ENCODE measurements around the gene USP34.

USP34 gene

DNA sequence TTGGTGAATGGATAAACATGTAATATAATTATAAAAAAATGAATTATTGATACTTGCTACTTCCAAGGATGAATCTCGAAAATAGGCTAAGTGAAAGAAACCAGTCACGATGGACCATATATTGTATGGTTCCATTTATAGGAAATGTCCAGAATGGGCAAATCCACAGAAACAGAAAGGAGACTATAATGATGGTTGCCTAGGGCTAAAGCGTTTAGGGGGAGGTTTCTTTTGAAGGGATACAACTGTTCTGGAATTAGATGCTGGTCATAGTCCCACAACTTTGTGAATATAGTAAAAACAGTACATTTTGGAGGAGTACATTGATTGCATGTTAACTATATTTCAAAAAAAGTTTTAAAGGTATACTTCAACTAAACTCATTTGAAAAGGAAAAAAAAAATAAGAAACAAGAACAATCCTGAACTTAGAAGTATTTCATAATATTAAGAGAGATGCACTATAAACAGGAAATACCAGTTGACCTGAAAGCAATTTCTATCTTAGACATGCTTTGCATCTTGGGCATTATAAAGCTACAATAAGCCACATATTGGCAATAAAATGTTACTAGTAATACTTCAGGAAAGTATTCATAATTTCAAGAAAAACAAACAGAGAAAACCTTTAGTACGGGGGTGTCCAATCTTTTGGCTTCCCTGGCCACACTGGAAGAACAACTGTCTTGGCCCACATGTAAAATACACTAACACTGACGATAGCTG, 178.9 kb downstream of the USP34 start:
- DNase-seq = no peak

DNA sequence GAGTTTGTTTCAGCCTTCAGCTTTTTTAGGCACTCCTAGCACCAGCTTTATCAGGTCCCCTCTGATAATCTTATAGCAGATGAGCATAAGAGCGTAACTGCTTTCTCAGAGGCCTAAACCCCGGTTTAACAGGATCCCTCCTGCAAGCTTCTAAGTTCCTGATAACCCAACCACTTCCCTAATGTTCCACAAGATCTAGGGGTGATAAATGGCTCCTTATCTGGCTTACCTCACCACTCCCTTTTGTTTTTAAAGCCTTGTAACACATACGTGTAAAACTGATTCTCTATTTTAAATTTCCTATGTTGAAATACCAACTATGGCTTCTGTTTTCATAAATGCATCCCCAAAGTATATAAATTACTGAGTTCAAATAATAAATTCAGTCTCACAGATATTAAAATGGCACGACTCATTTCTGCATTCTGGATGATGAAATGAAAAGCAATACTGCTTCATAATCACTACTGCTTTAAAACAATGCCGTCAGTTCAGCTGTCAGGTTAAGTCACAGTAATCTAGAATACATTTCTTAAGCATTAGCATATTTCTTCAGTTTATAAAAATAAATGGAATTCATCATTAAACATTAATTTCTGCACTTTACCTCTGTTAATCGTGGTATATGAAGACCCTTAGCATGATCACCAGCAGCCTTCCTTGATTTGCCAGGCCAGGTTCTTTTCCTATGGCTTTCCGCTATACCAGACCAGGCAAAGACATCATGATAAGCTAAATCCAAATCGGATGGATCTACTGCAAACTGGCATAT, 182.6 kb downstream of the USP34 start:
- DNase-seq = no peak

DNA sequence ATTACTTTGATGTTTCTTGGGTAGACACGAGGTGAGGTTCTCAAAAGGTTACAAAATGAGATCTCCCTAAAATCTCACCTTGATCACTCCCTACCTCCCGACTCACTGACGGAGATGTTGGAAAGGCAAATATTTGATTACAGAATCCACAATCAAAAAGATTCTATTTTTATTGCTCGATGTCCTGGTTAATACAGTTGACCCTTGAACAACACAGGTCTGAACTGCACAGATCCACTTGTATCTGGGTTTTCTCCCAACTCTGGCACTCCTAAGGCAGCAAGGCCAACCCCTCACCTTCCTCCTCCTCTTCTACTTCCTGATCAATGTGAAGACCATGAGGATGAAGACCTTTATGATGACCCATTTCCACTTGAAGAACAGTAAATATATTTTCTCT, 183.6 kb downstream of the USP34 start:
- DNase-seq = no peak

DNA sequence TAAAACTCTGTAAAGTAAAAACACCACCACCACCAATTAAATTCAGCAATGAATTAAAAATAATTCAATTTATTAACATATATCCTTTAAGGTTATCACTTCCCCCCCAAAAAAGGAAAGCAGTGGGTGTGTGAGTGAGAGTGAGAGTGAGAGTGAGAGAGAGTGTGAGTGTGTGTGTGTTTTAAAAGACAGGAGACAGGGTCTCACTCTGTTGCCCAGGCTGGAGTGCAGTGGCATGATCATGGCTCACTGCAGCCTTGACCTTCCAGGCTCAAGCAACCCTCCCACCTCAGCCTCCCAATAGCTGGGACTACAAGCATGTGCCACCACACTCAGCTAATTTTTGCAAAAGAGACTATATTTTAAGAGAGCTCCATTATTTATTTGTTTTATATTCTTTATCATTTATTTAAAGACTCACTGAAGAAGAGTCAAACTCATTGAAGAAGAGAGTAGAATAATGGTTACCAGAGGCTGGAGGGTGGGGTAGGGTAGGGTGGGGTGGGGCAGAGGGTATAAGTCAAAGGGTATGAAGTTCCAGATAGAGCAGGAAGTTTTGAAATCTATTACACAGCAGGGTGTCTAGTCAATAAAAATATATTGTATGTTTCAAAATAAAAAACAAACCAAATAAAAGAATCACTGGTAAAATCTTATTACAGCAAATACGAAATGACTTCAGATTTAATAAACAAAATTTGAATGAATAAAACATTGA, 187.3 kb downstream of the USP34 start:
- DNase-seq = no peak

DNA sequence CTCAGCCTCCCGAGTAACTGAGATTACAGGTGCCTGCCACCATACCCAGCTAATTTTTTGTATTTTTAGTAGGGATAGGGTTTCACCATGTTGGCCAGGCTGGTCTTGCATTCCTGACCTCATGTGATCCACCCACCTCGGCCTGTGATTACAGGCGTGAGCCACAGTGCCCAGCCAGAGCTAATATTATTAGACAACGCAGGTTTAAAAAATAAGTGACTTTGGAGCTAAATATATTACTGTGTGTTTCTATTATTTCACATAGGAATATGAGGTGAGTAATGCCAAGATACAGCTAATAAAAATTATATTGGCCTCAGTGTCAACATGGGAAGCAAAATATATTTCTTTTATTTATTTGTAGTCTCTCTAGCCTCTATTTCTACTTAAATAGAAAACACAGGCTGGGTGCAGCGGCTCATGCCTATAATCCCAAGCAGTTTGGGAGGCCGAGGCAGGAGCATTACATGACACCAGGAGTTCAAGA, 188.7 kb downstream of the USP34 start:
- no peak for DNase-seq

DNA sequence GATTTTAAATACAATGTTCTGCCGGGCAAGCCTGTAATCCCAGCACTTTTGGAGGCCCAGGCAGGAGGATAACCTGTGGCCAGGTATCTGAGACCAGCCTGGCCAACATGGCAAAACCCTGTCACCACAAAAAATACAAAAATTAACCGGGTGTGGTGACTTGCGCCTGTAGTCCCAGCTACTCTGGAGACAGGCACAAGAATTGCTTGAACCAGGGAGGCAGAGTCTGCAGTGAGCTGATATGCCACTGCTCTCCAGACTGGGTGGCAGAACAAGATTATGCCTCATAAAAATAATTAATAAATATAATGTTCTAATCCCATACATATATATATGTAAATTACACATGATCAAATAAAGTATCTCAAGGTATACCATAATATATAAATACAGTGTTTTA, 189.6 kb downstream of the USP34 start:
- no peak for DNase-seq

DNA sequence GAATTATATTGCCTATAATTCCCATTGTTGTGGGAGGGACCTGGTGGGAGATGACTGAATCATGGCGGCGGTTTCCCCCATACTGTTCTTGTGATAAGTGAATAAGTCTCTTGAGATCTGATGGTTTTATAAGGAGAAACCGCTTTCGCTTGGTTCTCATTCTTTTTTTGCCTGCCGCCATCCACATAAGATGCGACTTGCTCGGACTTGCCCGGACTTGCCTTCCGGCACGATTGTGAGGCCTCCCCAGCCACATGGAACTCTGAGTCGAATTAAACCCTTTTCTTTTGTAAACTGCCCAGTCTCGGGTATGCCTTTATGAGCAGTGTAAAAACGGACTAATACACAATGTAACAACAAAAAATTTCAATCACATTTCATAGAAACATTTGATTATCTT, 193.1 kb downstream of the USP34 start:
- no peak for DNase-seq

DNA sequence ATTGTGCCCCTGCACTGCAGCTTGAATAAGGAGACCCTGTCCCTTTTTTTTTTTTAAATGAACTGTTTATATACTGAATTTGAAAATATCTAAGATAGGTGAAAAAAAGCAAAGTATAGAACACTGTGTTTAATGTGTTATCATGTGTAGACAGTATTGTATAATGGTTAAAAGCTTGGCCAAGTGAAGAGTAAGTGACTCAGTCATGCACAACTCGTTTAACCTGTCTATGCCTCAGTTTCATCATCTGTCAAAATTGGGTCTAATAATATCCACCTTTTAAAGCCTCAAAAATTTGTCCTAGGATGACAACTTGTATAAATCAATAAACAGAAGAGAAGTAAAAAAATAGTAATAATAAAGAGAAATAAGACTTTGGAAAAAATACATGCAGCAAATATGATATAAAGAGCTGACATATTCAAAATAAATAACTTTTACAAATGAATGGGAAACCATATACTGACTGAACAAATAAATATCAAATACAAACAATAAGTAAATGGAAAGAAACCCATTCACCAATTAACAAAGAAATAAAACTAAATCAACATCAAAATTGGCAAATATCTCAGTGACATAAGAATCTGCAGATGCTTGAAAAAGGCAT, 195.2 kb downstream of the USP34 start:
- DNase-seq = no peak

DNA sequence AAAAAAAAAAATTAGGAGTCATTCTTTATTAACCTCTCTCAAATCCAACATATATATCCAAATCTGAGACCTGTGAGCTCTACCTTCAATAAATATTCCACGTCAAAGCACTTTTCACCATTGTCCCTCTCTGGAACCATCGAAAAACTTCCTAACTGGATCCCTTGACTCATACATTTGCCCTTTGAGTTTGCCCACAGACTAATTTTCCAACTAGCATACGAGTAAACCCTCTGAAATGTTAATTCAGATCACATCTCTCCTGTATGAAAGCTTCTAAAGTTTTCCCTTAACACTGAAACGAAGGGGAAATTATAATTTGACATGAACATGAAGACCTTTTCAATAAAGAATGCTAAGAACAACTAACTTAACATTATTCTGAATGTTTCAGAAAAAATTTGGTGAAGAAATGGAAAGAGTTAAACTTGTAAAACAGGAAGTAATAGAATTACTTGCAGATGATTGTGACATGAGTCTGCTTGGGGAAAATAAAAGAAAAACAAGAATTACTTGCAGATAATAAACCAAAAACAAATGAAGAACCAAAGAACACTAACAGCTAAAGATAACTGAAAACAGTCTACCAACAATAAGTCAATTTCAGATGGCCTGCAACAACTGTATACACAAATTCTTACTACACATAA, 198.3 kb downstream of the USP34 start:
- DNase-seq = no peak

DNA sequence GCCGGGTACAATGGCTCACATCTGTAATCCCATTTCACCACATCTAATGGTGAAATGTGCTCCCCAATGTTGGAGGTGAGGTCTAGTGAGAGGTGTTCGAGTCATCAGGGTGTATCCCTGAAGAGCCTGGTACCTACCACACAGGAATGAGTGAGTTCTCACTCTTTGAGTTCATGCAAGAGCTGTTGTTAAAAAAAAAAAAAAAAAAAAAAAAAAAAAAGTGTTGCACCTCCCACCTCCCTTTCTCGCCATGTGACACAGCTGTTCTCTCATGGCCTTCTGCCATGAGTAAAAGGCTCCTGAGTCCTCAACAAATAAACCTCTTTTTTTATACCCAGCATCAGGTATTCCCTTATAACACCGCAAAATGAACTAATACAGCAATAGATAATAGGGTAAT, 202.6 kb downstream of the USP34 start:
- no peak for DNase-seq

DNA sequence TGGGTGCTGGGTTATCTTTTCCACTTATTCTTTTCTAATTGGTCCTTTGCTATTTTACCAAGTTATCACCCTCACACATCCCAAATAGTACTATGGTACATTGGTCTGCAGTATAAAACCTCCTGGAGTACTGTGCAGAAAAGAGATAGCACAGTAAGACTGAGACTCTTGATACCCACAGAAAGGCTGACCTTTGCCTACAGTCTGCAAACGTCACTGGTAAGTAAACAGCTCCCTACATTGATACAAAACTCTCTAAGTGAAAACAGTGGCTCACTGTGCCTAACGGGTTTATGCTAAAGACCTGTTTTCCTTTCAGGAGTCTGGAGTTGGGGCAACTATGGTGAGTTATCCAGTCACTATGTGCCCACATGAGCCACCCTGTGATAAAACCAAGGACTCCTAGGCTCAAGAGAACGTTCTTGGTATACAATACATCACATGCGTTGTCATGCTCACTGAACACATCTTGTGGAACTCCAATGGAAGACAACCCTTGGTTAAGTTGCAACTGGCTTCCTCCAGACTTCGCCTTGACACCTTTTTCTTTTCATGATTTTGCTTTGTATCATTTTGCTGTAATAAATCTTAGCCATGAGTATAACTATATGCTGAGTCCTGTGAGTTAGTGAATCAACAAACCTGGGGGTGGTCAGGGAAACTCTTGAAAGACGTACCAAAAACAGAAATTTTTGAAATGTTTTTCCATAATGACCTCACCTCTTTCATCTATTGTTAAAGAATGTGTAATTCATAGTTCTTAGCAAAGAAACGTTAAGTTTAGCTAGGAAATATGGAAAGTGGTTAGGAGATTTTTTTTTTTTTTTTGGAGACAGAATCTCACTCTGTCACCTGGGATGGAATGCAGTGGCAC, 204.0 kb downstream of the USP34 start:
- DNase-seq = no peak

DNA sequence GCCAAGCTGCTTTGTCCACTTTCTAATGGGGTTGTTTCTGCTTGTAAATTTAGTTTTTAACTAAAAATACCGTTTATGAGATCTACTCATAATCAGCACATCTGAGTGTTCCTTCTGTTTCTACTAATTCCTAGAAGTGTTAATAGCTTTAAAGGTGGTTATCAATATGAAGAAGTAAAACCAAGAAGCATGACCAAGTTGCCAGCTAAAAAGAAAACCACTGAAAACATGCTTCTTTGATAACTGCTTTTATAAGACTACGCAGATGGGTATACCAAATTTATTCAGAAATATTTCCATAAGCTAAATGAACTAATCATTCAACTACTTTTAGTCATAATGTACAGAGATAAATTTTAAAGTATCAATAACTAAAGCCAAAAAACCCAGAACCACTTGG, 207.1 kb downstream of the USP34 start:
- no peak for DNase-seq

DNA sequence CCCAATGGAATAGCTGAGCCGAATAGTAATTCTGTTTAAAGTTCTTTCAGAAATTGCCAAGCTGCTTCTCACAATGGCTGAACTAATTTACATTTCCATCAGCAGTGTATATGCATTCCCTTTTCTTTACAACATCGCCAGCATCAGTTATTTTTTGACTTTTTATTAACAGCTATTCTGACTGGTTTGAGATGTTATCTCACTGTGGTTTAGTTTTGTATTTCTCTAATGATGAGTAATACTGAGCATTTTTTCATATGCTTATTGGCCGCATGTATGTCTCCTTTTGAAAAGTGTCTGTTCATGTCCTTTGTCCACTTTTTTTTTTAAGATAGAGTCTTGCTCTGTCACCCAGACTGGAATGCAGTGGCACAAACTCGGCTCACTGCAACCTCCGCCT, 208.2 kb downstream of the USP34 start:
- no peak for DNase-seq

DNA sequence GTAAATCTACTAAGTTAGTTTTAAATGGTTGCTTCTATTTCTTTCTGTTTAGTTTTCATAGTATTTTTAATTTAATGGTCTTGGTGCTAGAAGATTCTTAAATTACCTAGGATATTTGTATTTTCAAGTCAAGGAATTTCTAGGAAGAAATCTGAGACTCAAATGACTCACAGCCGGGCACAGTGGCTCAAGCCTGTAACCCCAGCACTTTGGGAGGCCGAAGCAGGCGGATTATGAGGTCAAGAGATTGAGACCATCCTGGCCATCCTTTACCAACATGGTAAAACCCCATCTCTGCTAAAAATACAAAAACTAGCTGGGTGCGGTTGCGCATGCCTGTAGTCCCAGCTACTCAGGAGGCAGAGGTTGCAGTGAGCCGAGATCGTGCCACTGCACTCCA, 213.4 kb downstream of the USP34 start:
- no peak for DNase-seq

DNA sequence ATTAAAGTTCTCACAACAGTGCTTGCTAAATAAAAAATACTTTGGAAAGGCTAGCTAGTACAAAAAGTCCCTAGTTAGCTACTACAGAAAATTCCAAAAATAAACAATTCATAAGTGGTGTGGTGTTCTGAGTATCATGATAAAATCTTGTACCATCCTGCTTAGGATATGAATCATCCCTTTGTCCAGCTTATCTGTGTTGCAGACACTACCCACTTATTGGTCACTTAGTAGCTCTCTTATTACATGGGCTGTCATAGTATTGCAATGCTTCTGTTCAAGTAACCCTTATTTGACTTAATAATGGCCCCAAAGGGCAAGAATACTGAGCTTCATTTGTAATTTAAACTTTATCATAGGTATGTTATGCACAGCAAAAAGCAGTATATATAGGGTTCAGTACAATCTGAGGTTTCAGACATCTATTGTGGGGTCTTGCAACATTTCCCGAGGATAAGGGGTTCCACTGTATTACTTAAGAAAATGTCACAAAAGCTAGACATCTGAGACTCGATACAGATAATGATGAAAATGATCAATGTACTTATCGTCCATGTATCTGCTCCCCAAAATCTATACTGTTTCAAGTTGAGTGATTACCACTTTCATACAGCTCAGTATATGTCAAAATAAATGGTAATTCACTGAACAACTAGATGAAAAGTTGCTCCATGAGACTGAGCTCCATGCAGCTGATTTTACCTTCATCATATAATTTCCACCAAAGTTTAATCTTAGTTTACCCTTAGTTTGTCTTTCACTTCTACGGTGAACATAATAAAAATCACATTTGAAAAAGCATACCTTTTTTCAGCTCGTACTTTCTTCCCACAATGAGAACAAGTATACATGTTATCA, 215.1 kb downstream of the USP34 start:
- DNase-seq = no peak

DNA sequence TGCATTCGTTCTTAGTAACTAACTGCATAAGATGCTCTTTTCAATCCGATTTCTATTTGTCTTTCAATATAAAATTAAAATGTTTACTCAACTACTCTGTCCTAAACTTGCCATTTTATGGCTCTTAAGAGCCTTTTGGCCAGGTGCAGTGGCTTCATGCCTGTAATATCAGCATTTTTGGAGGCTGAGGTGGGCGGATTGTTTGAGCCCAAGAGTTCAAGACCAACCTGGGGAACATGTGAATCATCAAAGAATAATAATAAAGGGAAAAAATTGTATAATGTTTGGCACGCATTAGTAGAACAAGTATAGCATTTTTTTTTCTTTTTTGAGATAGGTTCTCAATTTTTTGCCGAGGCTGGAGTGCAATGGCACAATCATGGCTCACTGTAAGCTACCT, 216.4 kb downstream of the USP34 start:
- DNase-seq = no peak

DNA sequence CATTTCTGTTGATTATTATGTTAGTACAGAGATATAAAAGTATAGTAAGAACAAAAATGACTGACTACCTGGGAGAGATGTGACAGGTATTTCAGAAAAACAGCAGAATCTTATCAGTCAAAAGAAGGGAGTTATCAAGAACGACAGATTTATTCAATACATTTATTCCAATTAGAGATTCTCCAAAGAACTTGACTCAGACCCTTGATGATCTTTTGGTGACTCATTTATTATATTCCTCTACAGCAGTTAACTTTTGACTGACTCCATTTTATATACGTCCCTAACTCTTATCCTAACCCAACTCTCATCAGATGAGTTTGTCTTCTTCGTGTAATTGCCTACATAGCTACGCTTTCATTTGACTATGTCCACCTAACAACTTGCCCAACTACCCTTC, 217.8 kb downstream of the USP34 start:
- DNase-seq = no peak

DNA sequence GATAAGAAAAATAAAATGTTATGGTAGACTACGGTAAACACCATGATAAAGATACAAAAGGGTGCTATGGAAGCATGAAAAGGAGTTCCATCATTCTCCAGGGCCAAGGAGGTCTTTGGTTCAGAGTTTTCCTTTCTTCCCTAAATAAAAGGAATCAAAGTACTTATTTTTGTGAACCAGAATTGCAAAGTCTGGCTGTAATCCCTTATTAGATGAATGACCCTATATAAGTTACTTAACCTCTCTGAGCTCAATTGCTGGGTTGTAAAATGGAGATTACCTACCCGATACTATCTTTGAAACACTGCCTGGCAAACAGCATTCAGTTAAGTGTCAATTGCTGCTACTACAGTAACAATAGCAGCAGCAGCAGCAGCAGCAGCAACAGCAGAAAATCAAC, 218.9 kb downstream of the USP34 start:
- DNase-seq = no peak

DNA sequence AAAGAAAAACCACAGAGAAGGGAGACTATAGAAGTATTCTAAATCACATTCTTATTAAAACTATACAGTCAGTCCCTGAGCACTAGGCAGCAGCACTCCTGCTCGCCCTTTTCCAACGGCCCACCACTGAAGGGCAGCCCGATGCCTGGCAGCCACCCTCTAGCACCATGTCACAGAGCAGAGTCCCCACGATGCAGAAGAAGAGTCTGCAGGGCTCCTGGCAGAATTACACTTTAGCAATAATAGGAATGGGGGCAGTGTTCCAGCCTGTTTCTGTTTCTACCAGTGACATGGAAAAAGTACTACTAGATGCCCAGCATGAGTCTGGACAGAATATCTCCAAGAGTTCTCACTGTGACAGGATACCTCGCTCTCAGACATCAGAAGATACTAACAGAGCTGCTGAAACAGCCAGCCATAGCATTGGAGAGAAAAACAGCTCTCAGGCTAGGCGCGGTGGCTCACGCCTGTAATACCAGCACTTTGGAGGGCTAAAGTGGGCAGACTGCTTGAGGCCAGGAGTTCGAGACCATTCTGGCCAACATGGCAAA, 221.3 kb downstream of the USP34 start:
- no peak for DNase-seq

DNA sequence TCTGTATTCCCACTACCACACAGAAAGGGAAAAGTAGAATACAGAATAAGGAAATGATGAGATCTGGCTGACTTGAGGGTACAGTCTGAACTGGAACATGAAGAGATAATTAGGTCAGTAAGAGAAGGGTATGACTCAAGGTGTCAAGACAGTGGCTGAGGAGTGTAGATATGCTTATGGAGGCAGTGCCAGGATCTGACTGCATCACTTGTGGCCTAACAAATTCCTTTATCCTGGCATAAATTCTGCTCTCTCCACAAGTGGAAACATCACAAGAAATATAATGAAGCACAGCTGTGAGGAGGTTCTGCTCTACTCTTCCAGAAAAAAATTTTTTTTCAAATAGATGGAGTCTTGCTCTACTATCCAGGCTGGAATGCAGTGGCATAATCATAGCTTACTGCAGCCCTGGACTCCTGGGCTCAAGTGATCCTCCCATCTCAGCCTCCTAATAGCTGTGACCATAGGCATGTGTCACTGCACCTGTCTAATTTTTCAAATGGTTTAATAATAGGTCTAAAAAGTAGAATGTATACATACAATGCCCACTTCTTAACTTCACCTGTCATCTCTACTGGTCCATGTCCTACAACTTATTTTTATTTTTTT, 223.6 kb downstream of the USP34 start:
- no peak for DNase-seq

Measured in NCI-H446 (cell line).